SK-N-SH treated with all-trans-retinoic acid at 6 μM for 48 hours (cell line): Measurements from ENCODE around the gene COL12A1.

Experiments used
- ATAC-seq: fragments of 200-7000 bp; cut with Tn5 transposase; 3 replicates; pipeline ENCODE4 v1.9.1; 2020; ENCODE audit warnings: mild to moderate bottlenecking, moderate library complexity
- ARNTL ChIP-seq: fragments of 450-650 bp; formaldehyde crosslinking; IDR thresholded peaks from 2 replicates; pipeline ENCODE4 v1.5.0; 2020; ENCODE audit warnings: low read depth, mild to moderate bottlenecking, moderate library complexity, borderline replicate concordance
- BACH2 ChIP-seq: fragments of 250-450 bp; sonication (Bioruptor Pico); IDR thresholded peaks from 2 replicates; pipeline ENCODE4 v1.9.0; 2021; ENCODE audit warnings: mild to moderate bottlenecking, borderline replicate concordance
- CREB5 ChIP-seq: fragments of 250-450 bp; sonication (Bioruptor Pico); IDR thresholded peaks from 2 replicates; pipeline ENCODE4 v1.5.1; 2020; ENCODE audit warnings: low read depth, mild to moderate bottlenecking, moderate library complexity
- CSDC2 ChIP-seq: fragments of 250-450 bp; sonication (Bioruptor Pico); IDR thresholded peaks from 2 replicates; pipeline ENCODE4 v1.5.0; 2020; ENCODE audit warnings: mild to moderate bottlenecking, moderate library complexity
- GLIS3 ChIP-seq: fragments of 250-450 bp; sonication (Bioruptor Pico); IDR thresholded peaks from 2 replicates; pipeline ENCODE4 v1.5.0; 2020; ENCODE audit warnings: mild to moderate bottlenecking, moderate library complexity
- PATZ1 ChIP-seq: fragments of 250-450 bp; sonication (Bioruptor Pico); IDR thresholded peaks from 2 replicates; pipeline ENCODE4 v1.8.0; 2020; ENCODE audit warnings: mild to moderate bottlenecking, moderate library complexity, borderline replicate concordance
- PPARA ChIP-seq: fragments of 250-450 bp; sonication (Bioruptor Pico); IDR thresholded peaks from 2 replicates; pipeline ENCODE4 v1.5.0; 2020; ENCODE audit warnings: mild to moderate bottlenecking, borderline replicate concordance
- RARB ChIP-seq: fragments of 250-450 bp; sonication (Bioruptor Pico); IDR thresholded peaks from 2 replicates; pipeline ENCODE4 v1.8.0; 2021; ENCODE audit warnings: mild to moderate bottlenecking, moderate library complexity
- SNAI2 ChIP-seq: fragments of 250-450 bp; sonication (Bioruptor Pico); IDR thresholded peaks from 2 replicates; pipeline ENCODE4 v1.5.0; 2020; ENCODE audit warnings: mild to moderate bottlenecking, moderate library complexity
- TCF4 ChIP-seq: fragments of 250-450 bp; sonication (Bioruptor Pico); IDR thresholded peaks from 2 replicates; pipeline ENCODE4 v1.8.0; 2021; ENCODE audit warnings: mild to moderate bottlenecking, moderate library complexity, borderline replicate concordance
- ZC3H10 ChIP-seq: fragments of 250-450 bp; sonication (Bioruptor Pico); IDR thresholded peaks from 2 replicates; pipeline ENCODE4 v1.5.1; 2021; ENCODE audit warnings: mild to moderate bottlenecking, moderate library complexity
- ZFP30 ChIP-seq: fragments of 450-650 bp; formaldehyde crosslinking; IDR thresholded peaks from 2 replicates; pipeline ENCODE4 v1.5.0; 2022; ENCODE audit warnings: mild to moderate bottlenecking, moderate library complexity
- ZNF565 ChIP-seq: fragments of 450-650 bp; formaldehyde crosslinking; conservative IDR thresholded peaks from 2 replicates; pipeline ENCODE4 v1.5.0; 2020; ENCODE audit warnings: low read depth, mild to moderate bottlenecking, moderate library complexity
- ZNF70 ChIP-seq: fragments of 450-650 bp; formaldehyde crosslinking; IDR thresholded peaks from 2 replicates; pipeline ENCODE4 v1.5.0; 2020; ENCODE audit warnings: mild to moderate bottlenecking, moderate library complexity
- ZNF8 ChIP-seq: fragments of 450-650 bp; formaldehyde crosslinking; IDR thresholded peaks from 2 replicates; pipeline ENCODE4 v1.5.0; 2020; ENCODE audit warnings: mild to moderate bottlenecking, moderate library complexity
- TF ChIP-seq, protein P1 (sequence below): fragments of 250-450 bp; sonication (Bioruptor Pico); IDR thresholded peaks from 2 replicates; pipeline ENCODE4 v1.8.0; 2021; ENCODE audit warnings: low read depth, mild to moderate bottlenecking, moderate library complexity, borderline replicate concordance
- TF ChIP-seq, protein P2 (sequence below): fragments of 250-450 bp; sonication (Bioruptor Pico); IDR thresholded peaks from 2 replicates; pipeline ENCODE4 v1.5.1; 2021; ENCODE audit warnings: mild to moderate bottlenecking, moderate library complexity
- TF ChIP-seq, protein P3 (sequence below): fragments of 250-450 bp; sonication (Bioruptor Pico); IDR thresholded peaks from 2 replicates; pipeline ENCODE4 v1.5.0; 2020; ENCODE audit warnings: mild to moderate bottlenecking, moderate library complexity

Gene COL12A1

GRCh38 chr6:75150685-75151412, 55.0 kb downstream of the COL12A1 start:
- TF ChIP-seq BACH2 (CRISPR knock-in tag) (no peak), PATZ1 (no peak), CSDC2 (CRISPR knock-in tag) (no peak)
- ATAC-seq, result no peak

GRCh38 chr6:75149696-75150095, 56.2 kb downstream of the COL12A1 start:
- no peak for ATAC-seq
- TF ChIP-seq ZC3H10 (CRISPR knock-in tag), result no peak
- TF ChIP-seq RARB (CRISPR knock-in tag), result no peak
- TF ChIP-seq ZNF565 (CRISPR knock-in tag), result no peak
- TF ChIP-seq, protein P1, sequence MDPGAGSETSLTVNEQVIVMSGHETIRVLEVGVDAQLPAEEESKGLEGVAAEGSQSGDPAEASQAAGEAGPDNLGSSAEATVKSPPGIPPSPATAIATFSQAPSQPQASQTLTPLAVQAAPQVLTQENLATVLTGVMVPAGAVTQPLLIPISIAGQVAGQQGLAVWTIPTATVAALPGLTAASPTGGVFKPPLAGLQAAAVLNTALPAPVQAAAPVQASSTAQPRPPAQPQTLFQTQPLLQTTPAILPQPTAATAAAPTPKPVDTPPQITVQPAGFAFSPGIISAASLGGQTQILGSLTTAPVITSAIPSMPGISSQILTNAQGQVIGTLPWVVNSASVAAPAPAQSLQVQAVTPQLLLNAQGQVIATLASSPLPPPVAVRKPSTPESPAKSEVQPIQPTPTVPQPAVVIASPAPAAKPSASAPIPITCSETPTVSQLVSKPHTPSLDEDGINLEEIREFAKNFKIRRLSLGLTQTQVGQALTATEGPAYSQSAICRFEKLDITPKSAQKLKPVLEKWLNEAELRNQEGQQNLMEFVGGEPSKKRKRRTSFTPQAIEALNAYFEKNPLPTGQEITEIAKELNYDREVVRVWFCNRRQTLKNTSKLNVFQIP, result no peak
- TF ChIP-seq PPARA (CRISPR knock-in tag), result no peak
- TF ChIP-seq, protein P2, sequence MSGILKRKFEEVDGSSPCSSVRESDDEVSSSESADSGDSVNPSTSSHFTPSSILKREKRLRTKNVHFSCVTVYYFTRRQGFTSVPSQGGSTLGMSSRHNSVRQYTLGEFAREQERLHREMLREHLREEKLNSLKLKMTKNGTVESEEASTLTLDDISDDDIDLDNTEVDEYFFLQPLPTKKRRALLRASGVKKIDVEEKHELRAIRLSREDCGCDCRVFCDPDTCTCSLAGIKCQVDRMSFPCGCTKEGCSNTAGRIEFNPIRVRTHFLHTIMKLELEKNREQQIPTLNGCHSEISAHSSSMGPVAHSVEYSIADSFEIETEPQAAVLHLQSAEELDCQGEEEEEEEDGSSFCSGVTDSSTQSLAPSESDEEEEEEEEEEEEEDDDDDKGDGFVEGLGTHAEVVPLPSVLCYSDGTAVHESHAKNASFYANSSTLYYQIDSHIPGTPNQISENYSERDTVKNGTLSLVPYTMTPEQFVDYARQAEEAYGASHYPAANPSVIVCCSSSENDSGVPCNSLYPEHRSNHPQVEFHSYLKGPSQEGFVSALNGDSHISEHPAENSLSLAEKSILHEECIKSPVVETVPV (CRISPR knock-in tag), result no peak
- TF ChIP-seq, protein P3, sequence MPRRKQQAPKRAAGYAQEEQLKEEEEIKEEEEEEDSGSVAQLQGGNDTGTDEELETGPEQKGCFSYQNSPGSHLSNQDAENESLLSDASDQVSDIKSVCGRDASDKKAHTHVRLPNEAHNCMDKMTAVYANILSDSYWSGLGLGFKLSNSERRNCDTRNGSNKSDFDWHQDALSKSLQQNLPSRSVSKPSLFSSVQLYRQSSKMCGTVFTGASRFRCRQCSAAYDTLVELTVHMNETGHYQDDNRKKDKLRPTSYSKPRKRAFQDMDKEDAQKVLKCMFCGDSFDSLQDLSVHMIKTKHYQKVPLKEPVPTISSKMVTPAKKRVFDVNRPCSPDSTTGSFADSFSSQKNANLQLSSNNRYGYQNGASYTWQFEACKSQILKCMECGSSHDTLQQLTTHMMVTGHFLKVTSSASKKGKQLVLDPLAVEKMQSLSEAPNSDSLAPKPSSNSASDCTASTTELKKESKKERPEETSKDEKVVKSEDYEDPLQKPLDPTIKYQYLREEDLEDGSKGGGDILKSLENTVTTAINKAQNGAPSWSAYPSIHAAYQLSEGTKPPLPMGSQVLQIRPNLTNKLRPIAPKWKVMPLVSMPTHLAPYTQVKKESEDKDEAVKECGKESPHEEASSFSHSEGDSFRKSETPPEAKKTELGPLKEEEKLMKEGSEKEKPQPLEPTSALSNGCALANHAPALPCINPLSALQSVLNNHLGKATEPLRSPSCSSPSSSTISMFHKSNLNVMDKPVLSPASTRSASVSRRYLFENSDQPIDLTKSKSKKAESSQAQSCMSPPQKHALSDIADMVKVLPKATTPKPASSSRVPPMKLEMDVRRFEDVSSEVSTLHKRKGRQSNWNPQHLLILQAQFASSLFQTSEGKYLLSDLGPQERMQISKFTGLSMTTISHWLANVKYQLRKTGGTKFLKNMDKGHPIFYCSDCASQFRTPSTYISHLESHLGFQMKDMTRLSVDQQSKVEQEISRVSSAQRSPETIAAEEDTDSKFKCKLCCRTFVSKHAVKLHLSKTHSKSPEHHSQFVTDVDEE (CRISPR knock-in tag), result no peak
- TF ChIP-seq GLIS3 (CRISPR knock-in tag), result no peak
- no peak for TF ChIP-seq ZFP30 (CRISPR knock-in tag)
- TF ChIP-seq CREB5 (CRISPR knock-in tag), result no peak
- TF ChIP-seq ARNTL (CRISPR knock-in tag), result no peak
- TF ChIP-seq SNAI2, result no peak

- ATAC-seq, result no peak
- no peak for TF ChIP-seq ZC3H10 (CRISPR knock-in tag)
Observed at GRCh38 chr6:75149240-75149639, 56.6 kb downstream of the COL12A1 start.

DNA sequence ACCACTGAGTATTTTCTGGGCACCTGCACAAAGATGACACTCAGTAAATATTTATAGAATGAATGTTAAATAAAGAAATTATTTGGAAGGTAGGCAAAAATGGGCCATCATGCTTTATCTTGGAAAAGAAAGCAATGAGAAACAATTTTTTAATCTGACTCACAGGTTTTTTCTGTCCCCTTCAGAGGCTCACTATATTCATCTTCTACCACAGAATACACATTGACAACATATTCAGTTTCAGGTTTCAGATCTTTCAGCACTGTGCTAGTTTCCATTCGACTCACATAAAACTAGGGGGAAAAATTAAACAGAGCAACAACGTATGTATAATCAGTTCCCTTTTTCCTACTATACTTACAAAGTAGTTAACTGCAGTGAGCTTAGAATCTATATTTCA, 58.3 kb downstream of the COL12A1 start:
- TF ChIP-seq SNAI2 (no peak), GLIS3 (CRISPR knock-in tag) (no peak), ARNTL (CRISPR knock-in tag) (no peak), CREB5 (CRISPR knock-in tag) (no peak), TCF4 (CRISPR knock-in tag) (no peak), ZNF8 (CRISPR knock-in tag) (no peak), ZNF565 (CRISPR knock-in tag) (no peak), PATZ1 (no peak), ZNF70 (CRISPR knock-in tag) (no peak)
- no peak for ATAC-seq
